Activated naive CD8-positive, alpha-beta T cell (primary cell): ENCODE measurements around the gene PRX.
"Not testable (repeated sequence)": the region's sequence is repeated elsewhere in the genome, so short reads cannot be mapped to it uniquely, and the experiment has no call there.

Experiments used
- H3K27ac Mint-ChIP-seq: one replicate; pipeline ENCODE4 v1.8.0; 2021; ENCODE audit warnings: mixed read lengths
- H3K27me3 Mint-ChIP-seq: one replicate; pipeline ENCODE4 v1.8.0; 2021; ENCODE audit warnings: mixed read lengths
- H3K36me3 Mint-ChIP-seq: one replicate; pipeline ENCODE4 v1.8.0; 2021; ENCODE audit warnings: mixed read lengths
- H3K4me1 Mint-ChIP-seq: one replicate; pipeline ENCODE4 v1.8.0; 2021; ENCODE audit warnings: low read depth, mixed read lengths
- H3K4me3 Mint-ChIP-seq: one replicate; pipeline ENCODE4 v1.8.0; 2021; ENCODE audit warnings: mild to moderate bottlenecking, mixed read lengths
- H3K9me3 Mint-ChIP-seq: one replicate; pipeline ENCODE4 v1.8.0; 2021; ENCODE audit warnings: low read depth, mixed read lengths

The PRX gene

DNA sequence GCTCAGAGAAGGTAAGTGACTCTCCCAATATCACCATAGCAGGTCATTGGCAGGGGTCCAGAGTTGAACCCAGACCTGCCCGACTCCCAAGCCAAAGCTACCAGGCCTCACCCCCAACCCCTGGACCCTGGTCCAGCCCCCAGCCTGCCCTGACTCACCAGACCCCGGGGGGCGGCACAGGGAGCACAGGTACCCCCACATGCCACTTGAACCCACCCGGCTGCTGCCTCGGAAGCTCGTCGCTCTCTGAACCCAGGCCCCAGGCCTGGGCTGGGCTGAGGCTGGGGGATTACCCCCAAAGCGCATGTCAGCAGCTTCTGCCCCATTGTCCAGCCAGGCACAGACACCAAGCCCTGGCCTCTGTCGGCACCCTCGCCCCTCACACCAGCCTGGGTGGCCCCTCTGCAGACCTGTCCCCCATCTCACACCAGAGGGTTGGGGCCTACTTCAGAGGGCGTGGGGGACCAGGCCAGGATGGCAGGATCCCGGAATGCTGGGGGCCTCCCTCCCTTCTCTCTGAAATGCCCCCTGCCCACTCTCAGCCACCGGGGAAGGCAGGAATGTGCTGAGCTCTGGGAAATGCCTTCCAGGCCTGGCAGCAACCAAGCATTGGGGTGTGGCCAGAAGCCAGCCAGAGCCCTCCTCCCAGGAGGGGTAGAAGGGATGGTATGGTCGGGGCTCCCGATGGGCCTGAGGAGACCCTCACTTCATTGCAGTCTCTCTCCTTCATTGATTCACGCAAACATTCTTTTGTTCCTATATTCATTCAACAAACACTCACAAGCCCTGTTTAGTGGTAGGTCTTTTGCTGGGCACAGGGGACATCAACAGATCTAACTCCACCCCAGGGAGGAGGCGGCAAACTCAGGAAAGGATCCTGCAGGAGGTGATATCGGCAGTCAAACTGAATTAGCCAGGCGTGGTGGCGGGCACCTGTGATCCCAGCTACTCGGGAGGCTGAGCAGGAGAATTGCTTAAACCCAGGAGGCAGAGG lies 1.7 kb upstream of the PRX start:
- Mint-ChIP-seq H3K36me3 (no peaks in the 10 kb centered on the region), H3K27ac (no peak overlapping the region), H3K27me3 (no peaks in the 10 kb centered on the region), H3K9me3 (no peaks in the 10 kb centered on the region), H3K4me3 (no peak overlapping the region), H3K4me1 (peaks cover 6% of the 10 kb centered on the region)

DNA sequence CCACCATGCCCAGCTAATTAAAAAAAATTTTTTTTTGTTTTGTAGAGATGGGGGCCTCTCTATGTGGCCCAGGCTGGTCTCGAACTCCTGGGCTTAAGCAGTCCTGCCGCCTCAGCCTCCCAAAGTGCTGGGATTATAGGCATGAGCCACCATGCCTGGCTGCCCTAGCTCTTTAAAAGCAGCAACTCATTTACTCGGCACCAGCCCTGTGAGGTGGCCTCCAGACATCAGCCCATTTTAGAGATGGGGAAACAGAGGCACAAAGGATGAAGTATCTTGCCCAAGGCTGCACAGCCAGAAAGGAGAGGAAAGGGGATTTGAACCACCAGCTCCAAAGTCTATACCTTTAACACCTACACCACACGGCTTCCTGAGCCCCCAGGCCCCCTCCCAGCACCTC lies 312 bp downstream of the PRX start:
- Mint-ChIP-seq H3K27ac (no peak overlapping the region), H3K4me3 (no peak overlapping the region), H3K27me3 (no peaks in the 10 kb centered on the region), H3K36me3 (no peaks in the 10 kb centered on the region), H3K9me3 (no peaks in the 10 kb centered on the region), H3K4me1 (peaks cover 5% of the 10 kb centered on the region)

DNA sequence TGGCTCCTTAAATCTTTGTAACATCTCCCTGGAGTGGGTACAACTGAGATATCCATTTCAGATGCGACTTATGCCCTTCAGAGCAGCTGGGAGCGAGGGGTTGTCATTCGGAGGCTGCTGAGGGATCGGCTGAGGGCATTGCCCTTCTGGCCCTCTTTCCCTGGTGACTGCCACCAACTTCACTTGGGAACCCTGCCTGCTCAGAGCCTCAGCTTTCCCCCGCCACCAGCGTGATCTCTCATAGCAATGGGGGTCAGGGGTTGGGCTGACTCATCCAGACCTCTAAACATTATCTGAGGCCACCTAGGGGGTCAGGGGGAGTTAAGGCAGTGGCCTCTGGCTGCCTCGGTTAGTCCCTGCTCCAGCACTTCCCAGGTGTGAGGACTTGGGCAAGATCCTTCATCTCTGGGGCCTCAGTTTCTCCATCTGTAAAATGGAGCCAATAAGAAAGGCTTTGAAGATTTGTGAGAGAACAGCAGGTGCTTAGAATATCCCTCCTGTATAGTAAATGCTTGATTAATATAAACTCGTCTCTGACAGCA lies 1.1 kb downstream of the PRX start:
- H3K9me3 Mint-ChIP-seq, result no peaks in the 10 kb centered on the region
- no peak overlapping the region for H3K4me3 Mint-ChIP-seq
- peaks cover 4% of the 10 kb centered on the region for H3K4me1 Mint-ChIP-seq
- no peaks in the 10 kb centered on the region for H3K27me3 Mint-ChIP-seq
- H3K27ac Mint-ChIP-seq, result no peak overlapping the region
- no peaks in the 10 kb centered on the region for H3K36me3 Mint-ChIP-seq

DNA sequence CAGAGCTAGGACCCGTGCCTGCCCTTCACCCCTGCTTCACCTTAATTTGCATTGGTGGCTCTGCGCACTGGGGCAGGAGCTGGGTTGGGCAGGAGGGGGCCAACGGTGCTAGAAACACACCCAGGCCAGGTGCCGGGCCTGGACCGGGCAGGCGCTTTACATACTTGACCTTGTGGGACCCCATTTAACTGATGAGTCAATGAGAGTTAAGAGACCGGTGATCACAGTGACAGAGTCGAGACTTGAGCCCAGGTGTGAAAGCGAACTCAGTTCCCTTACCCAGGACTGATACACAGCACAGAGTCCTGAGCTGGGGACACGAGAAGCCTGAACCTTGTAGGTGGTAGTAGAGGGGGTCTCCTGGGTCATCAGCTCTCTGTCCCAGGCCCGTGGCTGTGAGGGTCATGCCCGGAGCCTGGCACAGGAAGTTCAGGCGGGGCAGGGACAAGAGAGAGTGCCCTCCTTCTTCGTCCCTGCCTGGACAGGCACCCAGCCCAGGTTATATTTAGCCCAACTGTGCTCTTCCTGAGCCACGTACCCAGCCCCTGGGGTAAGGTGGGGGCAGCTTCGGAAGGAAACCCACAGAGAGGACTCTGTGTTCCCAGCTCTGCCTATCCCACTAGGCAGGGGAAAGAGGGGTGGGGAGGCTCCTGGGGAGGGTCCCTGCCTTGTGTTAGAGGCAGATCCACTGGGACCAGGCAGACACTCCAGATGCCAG lies 1.9 kb downstream of the PRX start:
- no peak overlapping the region for H3K4me3 Mint-ChIP-seq
- H3K27me3 Mint-ChIP-seq, result no peaks in the 10 kb centered on the region
- H3K4me1 Mint-ChIP-seq, result peaks cover 1% of the 10 kb centered on the region
- H3K36me3 Mint-ChIP-seq, result no peaks in the 10 kb centered on the region
- no peaks in the 10 kb centered on the region for H3K9me3 Mint-ChIP-seq
- H3K27ac Mint-ChIP-seq, result no peak overlapping the region

DNA sequence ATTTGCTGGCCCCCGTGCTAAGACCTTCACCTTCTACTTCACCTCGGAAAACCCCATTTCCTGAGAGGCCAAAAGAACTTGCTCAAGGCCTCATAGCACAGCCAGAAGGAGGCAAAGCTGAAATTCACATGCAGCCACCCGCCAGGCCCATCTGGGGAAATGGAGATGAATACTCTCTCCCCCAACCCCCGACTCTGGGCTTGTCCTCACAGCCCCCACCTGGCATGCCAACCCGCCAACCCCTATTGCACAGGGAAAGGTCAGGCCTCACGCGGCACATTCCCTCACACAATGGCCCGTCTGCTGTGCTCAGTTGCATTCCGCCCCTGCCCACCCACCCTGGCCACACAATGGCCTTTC lies 3.2 kb downstream of the PRX start:
- H3K27me3 Mint-ChIP-seq, result no peaks in the 10 kb centered on the region
- no peaks in the 10 kb centered on the region for H3K9me3 Mint-ChIP-seq
- H3K27ac Mint-ChIP-seq, result no peak overlapping the region
- no peak overlapping the region for H3K4me3 Mint-ChIP-seq
- peaks cover 1% of the 10 kb centered on the region for H3K4me1 Mint-ChIP-seq
- no peaks in the 10 kb centered on the region for H3K36me3 Mint-ChIP-seq

DNA sequence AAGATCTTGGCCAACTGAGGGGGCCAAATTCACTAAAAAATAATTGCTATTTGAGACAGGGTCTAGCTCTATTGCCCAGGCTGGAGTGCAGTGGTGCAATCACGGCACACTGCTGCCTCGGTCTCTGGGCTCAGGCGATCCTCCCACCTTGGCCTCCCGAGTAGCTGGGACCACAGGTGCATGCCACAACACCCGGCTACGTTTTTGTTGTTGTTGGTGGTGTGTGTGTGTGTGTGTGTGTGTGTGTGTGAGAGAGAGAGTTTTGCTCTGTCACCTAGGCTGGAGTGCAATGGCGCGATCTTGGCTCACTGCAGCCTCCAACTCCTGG lies 4.6 kb downstream of the PRX start:
- H3K4me3 Mint-ChIP-seq, H3K36me3 Mint-ChIP-seq, H3K9me3 Mint-ChIP-seq, H3K4me1 Mint-ChIP-seq, H3K27me3 Mint-ChIP-seq, H3K27ac Mint-ChIP-seq: not testable (repeated sequence)

DNA sequence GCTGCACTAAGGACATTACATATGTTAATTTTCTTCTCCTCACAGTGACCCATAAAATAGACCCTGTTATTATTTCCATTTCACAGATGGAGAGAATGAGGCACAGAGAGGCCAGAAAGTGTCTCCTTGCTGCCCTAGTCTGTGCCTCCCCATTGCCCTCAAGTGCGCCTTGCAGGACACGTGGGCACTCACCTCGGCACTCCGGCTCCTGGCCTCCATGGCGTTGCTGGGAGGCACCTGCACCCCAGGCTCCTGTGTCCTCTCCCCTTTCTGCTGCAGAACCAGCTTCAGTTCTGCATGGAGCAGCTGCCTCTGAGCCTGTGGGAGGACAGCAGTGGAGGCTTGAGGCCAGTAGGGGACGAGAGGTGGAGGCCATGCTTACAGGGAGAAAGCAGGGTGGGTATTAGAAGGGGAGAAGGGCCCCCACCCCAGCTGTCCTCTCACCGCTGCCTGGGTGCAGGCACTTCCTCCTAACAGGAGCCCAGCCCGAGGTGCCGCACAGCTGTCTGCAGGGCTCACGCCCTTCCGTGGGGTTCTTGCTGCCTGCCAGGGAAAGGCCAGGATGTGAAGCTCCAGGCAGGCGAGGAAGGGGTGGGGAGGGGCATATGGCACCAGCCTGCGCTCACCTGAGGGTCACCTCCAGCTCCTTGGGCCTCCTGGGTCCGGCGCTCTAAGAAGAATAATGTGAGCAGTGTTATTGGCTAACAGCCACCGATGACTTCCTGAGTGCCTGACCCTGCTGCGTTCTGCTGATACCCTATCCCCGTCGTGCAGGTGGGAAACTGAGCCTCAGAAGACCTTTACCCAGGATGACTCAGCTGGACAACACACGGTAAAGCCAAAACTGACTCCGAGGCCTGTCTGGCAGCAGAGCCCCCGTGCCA lies 5.2 kb downstream of the PRX start:
- no peak overlapping the region for H3K4me3 Mint-ChIP-seq

DNA sequence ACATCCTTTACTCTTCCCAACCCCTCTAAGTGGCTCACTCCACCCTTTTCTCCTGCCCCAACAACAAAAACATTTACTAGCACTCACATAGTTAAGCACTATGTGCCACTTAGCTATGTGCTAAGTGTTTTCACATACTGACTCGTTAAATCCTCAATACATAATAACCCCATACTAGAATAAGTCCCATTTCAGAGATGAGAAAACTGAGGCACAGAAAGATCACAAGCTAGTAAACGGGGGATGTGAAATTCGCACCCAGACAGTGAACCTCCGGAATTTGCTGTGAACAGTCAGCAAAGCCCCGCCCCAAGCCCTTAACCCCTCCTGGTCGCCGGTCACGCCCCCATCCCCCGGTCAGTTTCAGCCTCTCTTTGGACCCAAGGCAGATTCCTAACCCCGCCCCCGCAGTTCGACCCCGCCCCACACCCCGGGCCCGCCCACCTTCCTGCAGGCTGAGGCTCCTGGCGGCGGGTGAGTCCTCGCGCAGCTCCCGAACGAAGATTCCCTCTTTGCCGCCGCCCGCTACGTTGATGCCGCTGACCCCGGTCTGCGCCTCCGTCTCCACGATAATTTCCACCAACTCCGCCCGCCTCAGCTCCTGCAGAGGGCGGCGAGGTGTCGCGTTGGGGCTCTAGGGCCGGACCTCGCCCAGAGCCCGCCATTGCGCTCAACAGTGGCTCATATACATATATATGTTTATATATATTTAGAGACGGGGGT lies 9.8 kb downstream of the PRX start:
- no peaks in the 10 kb centered on the region for H3K9me3 Mint-ChIP-seq
- peaks cover 19% of the 10 kb centered on the region for H3K4me1 Mint-ChIP-seq
- peaks cover 6% of the 10 kb centered on the region for H3K36me3 Mint-ChIP-seq
- peak overlapping the region; percentile 95 for H3K4me3 Mint-ChIP-seq
- peaks cover 2% of the 10 kb centered on the region for H3K27me3 Mint-ChIP-seq
- H3K27ac Mint-ChIP-seq, result peak overlapping the region; percentile 87

More for the DNA sequence above, 5.2 kb downstream of the PRX start:
- Mint-ChIP-seq H3K27ac (no peak overlapping the region), H3K27me3 (no peaks in the 10 kb centered on the region), H3K4me1 (peaks cover 8% of the 10 kb centered on the region), H3K9me3 (no peaks in the 10 kb centered on the region), H3K36me3 (no peaks in the 10 kb centered on the region)

DNA sequence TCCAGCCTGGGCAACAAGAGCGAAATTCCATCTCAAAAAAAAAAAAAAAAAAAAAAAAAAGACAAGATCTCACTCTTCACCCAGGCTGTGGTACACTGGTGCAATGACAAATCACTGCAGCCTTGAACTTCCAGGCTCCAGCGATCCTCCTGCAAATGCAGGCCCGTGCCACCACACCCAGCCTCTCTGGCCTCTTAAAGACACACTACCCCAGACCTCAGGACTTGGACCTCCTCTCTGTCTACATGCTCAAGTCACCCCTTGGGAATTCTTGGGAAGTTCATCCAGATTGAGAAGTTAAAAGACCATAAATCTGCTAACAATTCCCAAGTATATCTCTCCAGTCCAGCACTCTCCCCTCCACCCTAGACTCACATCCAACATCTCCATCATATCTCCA lies 12.6 kb downstream of the PRX start:
- Mint-ChIP-seq H3K27ac (peak overlapping the region; percentile 56), H3K9me3 (no peaks in the 10 kb centered on the region), H3K4me1 (peaks cover 19% of the 10 kb centered on the region), H3K4me3 (no peak overlapping the region), H3K27me3 (peaks cover 2% of the 10 kb centered on the region), H3K36me3 (peaks cover 6% of the 10 kb centered on the region)

DNA sequence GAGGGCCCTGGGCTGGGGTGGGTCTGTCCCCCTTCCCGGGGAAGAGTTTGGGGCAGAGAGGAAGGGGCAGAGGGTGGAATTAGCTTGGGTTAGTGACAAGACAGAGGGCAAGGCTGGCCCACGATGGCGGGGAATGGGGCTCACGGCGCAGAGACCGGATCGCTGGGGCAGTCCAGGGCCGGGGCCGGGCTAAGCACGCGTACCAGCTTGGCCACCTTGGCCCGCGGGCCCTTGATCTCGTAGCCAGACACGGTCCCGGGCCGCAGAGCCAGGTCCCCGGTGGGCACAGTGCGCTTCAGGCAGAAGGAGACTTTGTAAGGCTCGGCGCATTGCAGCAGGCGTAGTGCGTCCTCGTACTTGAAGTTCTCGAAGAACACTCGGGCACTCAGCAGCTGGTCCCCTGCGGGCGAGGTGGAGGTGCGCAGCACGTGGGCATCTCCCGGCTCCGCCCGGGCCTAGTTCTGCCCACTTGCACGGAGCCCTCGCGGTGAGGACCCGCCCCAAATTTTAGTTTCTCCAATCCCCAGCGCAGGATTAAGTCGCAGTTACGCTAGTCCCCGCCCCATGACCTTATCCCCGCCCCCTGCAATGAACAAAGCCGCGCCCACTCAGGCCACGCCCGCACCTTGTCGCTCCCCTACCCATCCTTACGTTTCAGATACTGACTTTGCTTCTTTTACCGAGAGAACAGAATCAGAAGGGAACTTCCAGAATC lies 14.6 kb downstream of the PRX start:
- peak overlapping the region; percentile 30 for H3K4me3 Mint-ChIP-seq
- H3K27ac Mint-ChIP-seq, result no peak overlapping the region
- no peaks in the 10 kb centered on the region for H3K9me3 Mint-ChIP-seq
- peaks cover 6% of the 10 kb centered on the region for H3K36me3 Mint-ChIP-seq
- peaks cover 17% of the 10 kb centered on the region for H3K4me1 Mint-ChIP-seq
- peaks cover 2% of the 10 kb centered on the region for H3K27me3 Mint-ChIP-seq

DNA sequence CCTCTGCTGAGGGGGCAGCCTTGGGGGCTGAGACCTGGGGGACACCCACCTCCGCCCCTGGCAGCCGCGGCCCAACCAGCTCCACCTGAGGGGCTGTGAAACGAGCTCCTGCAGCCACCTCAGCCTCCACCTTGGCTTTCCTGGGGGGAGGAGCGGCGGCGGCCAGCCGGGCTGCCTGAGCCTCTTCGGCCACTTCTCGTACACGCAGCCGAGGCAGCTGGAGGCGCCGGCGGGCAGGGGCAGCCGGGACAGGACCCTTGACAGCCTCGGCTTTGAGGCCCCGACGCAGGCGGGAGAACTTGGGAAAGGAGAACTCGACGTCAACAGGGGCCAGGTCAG lies 15.6 kb downstream of the PRX start:
- Mint-ChIP-seq H3K27me3 (peaks cover 2% of the 10 kb centered on the region), H3K36me3 (peaks cover 6% of the 10 kb centered on the region), H3K27ac (no peak overlapping the region), H3K4me3 (no peak overlapping the region), H3K9me3 (no peaks in the 10 kb centered on the region), H3K4me1 (peaks cover 12% of the 10 kb centered on the region)

DNA sequence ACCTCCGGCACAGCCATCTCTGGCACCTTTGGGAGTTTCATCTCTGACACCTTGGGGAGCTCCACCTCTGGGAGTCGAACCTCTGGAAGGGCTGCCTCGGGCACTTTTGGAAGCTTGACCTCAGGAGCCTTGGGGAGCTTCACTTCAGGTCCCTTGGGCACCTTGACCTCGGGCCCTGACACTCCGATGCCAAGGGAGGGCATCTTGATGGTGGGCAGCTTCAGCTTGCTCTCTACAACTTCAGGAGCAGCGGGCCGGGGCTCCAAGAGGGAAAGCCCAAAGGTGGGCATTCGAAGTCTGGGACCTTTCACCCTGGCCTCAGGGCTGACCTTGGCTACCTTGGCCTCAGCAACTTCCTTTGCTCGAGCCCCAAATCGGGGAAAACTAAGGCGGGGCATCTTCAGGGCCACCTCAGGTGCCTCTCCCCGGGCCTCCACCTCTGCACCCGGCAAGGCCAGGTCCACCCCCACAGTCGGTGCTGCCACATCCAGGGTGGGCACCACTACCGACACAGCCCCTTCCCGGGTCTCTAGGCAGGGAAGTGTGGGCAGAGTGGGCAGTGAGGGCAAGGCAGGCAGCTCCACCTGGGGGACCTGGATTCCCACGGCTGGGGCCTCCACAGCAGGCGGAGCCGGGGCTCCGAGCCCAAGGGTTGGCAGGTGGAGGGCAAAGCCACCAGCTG lies 16.2 kb downstream of the PRX start:
- no peak overlapping the region for H3K27ac Mint-ChIP-seq
- H3K36me3 Mint-ChIP-seq, result peaks cover 6% of the 10 kb centered on the region

DNA sequence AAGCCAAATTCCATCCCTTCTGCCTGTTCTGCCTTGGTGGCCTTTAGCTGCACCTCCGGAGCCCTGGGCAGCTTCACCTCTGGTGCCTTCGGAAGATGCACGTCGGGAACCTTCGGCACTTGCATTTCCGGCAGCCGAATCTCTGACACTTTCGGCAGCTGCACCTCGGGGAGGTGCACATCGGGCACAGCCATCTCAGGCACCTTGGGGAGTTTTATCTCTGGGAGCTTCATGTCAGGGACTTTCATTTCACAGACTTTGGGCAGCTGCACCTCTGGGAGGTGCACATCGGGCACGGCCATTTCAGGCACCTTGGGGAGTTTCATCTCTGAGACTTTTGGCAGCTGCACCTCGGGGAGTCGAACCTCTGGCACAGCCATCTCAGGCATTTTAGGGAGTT lies 17.2 kb downstream of the PRX start:
- Mint-ChIP-seq H3K4me3 (no peak overlapping the region), H3K27me3 (peaks cover 2% of the 10 kb centered on the region), H3K9me3 (no peaks in the 10 kb centered on the region), H3K36me3 (peaks cover 6% of the 10 kb centered on the region), H3K27ac (no peak overlapping the region), H3K4me1 (peaks cover 12% of the 10 kb centered on the region)

More for the DNA sequence above, 16.2 kb downstream of the PRX start:
- Mint-ChIP-seq H3K27me3 (peaks cover 2% of the 10 kb centered on the region), H3K4me1 (peaks cover 12% of the 10 kb centered on the region), H3K4me3 (no peak overlapping the region), H3K9me3 (no peaks in the 10 kb centered on the region)
